Suppressor macrophage treated with lipopolysaccharide for 1 hour (primary cell): ENCODE data around the gene VPS50.
"Not testable (repeated sequence)": the region's sequence is repeated elsewhere in the genome, so short reads cannot be mapped to it uniquely, and the experiment has no call there.

Experiments
- DNase-seq, 3 donors: peaks; one replicate each; pipeline ENCODE4 v3.0.0-alpha.2; 2020 to 2022

The VPS50 gene

GRCh38 chr7:93238748-93239147 is 6.6 kb downstream of the VPS50 start:
- no peak for DNase-seq

DNA sequence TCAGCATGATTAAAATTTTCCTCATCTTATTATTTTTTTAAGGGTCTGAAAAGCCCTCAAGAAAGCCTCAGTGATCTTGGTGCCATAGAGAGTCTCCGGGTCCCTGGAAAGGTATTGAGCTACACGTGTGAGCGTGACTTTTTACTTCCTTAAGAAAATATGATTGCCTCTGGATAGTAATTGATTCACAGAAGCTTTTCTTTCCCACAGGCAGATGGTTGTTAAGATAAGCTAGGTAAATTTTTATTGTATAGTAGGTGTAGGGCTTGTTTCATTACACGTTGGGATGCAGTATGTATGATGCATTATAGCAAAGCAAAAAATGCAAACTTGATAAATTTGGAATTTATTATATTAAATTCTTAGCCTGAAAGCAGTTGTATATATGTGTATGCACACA is 7.7 kb downstream of the VPS50 start:
- no peak for DNase-seq

DNA sequence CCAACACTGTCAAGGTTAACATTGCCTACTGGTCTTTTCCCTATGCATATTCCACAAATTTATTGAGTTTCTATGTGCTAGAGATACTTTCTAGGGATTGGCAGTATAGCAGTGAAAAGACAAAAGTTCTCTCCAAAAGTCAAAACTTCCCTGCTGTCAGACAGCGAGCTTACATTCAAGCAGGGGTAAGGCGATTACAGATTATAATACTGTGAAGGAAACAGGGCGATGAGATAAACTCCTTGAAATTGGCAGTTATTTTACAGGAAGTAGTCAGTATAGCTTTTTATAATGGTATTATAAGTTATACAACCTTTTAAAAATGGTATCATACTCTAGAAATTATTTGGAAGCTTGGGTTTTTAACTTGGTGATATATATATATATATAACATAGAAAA is 9.9 kb downstream of the VPS50 start:
- no peak for DNase-seq

- peak; percentile 11 to 58 (median 45) for DNase-seq
These were observed 13.6 kb downstream of the VPS50 start for GRCh38 chr7:93245525-93246432.

- no peak for DNase-seq
These were observed 17.5 kb downstream of the VPS50 start for GRCh38 chr7:93249491-93250148.

- DNase-seq, result no peak
These were observed 26.5 kb downstream of the VPS50 start for GRCh38 chr7:93258661-93259060.

DNA sequence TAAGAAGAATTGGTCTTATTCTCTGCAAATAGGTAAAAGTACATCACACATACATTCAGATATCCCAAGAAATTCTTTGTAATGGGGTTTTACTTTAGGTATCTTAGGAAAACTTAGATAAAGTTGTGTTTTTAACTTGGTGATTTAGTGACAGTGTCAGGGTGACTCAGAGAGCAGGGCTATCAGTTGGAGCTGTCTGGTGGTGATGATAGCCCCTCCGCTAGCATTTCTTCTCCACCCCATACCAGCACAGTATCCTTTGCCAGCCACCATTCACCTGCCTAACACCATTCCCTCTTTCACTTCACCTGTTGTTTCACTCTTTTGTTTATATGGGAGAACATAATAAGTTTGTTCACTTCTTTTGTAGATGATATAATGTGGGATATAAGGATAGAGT is 30.4 kb downstream of the VPS50 start:
- no peak for DNase-seq

DNA sequence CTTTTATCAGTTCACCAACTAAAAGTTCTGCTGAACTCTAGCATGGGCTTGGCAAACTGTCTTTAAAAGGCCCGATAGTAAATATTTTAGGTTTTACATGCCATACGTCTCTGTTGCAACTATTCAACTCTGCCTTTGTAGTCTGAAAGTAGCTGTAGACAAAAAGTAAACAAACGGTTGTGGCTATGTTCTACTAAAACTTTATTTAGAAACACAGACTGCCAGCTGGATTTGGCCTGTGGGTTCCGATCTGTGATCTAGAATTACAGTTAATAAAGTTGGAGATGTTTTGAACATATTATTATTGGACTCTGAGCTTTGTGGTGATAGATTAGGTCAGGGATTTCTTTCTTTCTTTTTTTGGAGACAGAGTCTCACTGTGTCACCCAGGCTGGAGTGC is 33.1 kb downstream of the VPS50 start:
- no peak for DNase-seq

DNA sequence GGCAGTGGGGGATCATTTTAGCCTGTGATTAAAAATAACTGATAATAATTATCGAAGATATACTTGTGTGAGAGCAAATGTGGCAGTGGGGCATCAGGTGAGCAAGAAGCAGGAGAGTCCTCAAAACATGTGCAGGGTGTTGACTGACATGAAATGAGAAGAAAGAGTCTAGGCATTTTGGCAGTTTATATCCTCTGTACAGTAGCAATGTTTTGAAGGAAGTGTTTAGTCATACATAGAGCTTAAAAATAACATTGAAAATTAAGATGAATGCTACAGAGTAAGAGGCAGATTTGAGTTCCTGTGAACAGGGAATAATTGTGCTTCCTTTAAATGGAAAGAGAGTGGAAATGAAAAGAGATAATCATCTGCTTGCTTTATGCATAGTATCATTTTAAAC is 47.4 kb downstream of the VPS50 start:
- no peak for DNase-seq

GRCh38 chr7:93284908-93285307 is 52.7 kb downstream of the VPS50 start:
- no peak for DNase-seq

GRCh38 chr7:93293229-93293628 is 61.1 kb downstream of the VPS50 start:
- DNase-seq, result no peak

DNA sequence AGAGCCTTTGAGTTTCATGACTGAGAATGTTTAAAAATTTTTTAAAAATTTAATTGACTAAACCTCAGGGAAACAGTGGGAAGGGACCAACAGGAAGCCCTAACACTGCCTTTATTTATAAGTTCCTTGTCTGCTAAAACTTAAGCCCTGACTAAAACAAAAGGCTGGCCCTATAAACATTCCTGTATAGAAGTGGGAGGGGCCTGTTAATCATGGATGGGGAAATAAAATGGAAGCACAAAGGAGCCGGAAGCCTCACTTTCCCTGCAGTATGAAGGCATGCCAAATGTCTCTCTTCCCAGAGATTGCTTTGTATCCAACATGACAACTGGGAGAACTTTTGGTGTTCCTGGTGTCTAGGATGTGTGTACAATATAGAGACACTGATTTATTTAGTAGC is 66.0 kb downstream of the VPS50 start:
- no peak for DNase-seq

DNA sequence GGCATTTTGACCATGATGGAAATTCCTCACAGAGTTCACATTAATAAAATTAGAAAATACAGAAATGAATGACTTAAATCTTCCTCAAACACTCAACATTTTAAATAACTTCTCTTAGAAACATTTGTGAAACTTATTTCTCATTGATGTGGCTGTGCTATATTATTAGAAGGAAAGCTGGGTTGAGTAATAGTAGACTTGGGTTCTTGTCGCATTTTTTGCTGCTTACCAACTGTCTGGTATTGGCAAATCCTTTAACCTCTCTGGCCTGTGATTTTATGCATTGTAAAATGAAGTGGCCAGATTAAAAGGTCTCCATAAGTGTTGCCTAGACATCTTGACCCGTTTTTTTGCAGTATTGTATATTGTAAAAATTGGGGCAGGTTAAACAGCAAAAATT is 66.5 kb downstream of the VPS50 start:
- no peak for DNase-seq

- no peak for DNase-seq
These were observed 69.6 kb downstream of the VPS50 start for GRCh38 chr7:93301736-93302135.

DNA sequence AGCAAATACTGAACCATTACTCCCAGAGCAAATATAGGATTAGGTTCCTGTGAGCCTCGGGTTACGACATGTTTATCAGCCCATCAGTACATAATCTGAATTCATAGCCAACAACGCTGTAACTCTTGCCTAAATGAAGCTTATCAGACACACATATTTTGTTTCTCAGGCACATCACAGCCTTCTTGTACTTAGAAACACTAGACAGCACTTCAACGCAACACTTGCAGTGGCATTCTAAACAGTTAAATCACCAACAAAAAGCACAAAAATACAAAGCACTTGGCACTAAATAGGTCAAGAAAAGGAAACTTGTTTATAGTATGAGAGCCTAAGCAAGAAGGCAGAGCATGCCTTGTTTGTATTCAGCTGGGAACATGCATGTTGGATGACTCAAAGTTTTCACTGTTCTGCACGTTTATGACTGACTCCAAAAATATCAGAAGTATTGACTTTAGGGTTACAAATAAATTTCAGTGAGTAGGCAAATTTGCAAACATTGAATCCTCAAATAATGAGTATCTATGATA is 75.0 kb downstream of the VPS50 start:
- DNase-seq, result no peak

DNA sequence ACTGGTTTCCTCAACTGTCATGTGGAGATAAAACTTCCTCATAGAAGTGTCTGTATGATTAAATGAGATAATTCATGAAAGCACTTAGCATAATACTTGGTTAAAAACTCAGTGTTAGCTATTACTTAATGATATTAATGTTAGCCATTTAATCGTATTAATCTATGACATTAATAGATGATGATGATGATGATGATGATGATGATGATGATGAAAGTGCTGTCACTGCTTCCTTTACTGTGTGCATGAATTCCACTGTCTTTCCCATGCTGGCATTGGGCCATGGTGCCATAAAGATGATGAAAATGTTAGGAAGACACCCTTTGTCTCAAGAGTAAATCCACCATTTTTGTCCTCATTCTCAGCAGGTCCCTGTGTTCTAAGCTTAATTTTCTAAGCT is 75.8 kb downstream of the VPS50 start:
- no peak for DNase-seq

DNA sequence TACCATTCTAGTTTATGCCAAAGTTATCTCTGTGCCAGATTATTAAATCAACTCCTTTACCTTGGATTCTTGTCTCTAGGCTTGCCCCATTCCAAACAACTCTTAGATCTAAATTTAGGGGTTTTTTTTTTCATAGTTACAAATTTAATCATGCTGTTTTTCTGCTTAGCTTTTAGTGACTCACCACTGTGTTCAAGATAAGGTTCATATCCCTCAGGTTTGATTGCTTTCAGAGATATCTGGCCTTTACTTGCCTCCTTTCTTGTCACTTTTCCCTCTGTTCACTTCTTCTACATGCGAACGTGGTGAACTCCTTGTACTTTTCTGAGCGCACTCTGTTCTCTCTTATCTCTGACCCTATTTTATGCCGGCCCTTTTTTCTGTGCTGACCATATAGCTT is 78.2 kb downstream of the VPS50 start:
- no peak for DNase-seq

- DNase-seq, result no peak
These were observed 82.3 kb downstream of the VPS50 start for GRCh38 chr7:93314449-93314848.

- DNase-seq, result no peak
These were observed 83.7 kb downstream of the VPS50 start for GRCh38 chr7:93315896-93316295.

- DNase-seq, result no peak
These were observed 84.6 kb downstream of the VPS50 start for GRCh38 chr7:93316730-93317129.

DNA sequence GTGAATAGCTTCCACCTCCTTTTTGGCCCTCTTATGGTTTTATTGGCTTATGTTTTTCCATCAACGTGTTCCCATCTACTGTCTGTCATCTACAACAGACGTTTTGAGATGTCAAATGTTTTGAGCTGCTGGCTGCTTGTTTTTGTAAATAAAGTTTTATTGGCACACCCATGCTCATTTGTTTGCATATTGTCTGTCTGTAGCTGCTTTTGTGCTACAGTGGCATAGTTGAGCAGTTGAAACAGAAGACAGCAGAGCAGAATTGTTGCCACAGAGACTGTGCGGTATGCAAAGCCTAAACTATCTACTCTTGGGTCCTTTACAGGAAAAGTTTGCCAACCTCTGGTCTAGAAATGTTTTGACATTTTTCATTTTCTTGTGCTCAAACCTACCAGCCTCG is 88.7 kb downstream of the VPS50 start:
- no peak for DNase-seq

GRCh38 chr7:93326291-93326690 is 94.1 kb downstream of the VPS50 start:
- not testable (repeated sequence) for DNase-seq

DNA sequence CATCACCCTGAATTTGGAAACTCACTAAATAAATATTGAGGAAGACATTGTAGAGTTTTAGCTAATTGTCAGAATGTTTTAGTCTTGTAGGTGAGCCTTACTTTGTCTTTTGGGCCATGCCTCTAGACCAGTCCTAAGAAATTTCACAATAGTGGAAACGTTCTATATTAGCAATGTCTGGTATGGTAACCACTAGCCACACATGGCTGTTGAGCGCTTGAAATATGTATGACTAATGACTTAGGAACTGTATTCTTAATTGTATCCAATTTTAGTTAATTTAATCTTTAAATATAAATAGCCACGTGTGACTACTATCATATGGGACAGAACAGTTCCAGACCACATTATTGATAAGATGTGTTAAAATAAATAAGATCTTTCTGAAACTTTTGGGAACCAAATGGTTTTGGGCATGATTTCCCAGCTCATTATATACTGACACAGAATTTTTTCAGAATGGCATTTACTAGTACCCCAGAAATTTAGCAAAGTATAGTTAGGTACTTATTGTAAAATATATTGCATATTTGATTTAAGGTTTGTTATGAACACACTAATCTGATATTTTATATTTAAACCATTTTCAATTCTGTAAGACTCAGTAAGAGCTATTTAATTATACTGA is 95.0 kb downstream of the VPS50 start:
- no peak for DNase-seq

- DNase-seq, result no peak
These were observed 99.5 kb downstream of the VPS50 start for GRCh38 chr7:93331706-93332105.
